Parathyroid adenoma (tissue), 2 donors: ENCODE data around the gene ASRGL1.
"Not testable (repeated sequence)": the region's sequence is repeated elsewhere in the genome, so short reads cannot be mapped to it uniquely, and the experiment has no call there.

Experiments
- H2AFZ ChIP-seq: fragments of 300-600 bp; sonication (generic); one replicate; pipeline ENCODE4 v1.7.0; 2017; ENCODE audit warnings: antibody characterized with exemption, mild to moderate bottlenecking
- H3K27ac ChIP-seq: fragments of 300-600 bp; sonication (generic); one replicate; pipeline ENCODE4 v1.7.0; 2017
- H3K27me3 ChIP-seq: fragments of 300-600 bp; sonication (generic); one replicate; pipeline ENCODE4 v1.7.0; 2017; ENCODE audit warnings: low read length; ENCODE audit not compliant: control insufficient read depth, insufficient read depth
- H3K36me3 ChIP-seq: fragments of 300-600 bp; sonication (generic); one replicate; pipeline ENCODE4 v1.7.0; 2017; ENCODE audit warnings: low read length; ENCODE audit not compliant: control insufficient read depth, insufficient read depth
- H3K4me1 ChIP-seq: fragments of 300-600 bp; sonication (generic); one replicate; pipeline ENCODE4 v1.7.0; 2017; ENCODE audit warnings: control low read depth
- H3K4me2 ChIP-seq: fragments of 300-600 bp; sonication (generic); one replicate; pipeline ENCODE4 v1.7.0; 2017; ENCODE audit warnings: low read length
- H3K4me3 ChIP-seq: fragments of 300-600 bp; sonication (generic); one replicate; pipeline ENCODE4 v1.7.0; 2017; ENCODE audit warnings: low read depth, low read length
- H3K79me2 ChIP-seq: fragments of 300-600 bp; sonication (generic); one replicate; pipeline ENCODE4 v1.7.0; 2017; ENCODE audit warnings: control low read depth
- H3K9ac ChIP-seq: fragments of 300-600 bp; sonication (generic); one replicate; pipeline ENCODE4 v1.7.0; 2017; ENCODE audit warnings: mild to moderate bottlenecking
- H3K9me3 ChIP-seq: fragments of 300-600 bp; sonication (generic); one replicate; pipeline ENCODE4 v1.7.0; 2017; ENCODE audit warnings: low read length; ENCODE audit not compliant: control insufficient read depth
- TF ChIP-seq, protein P1 (sequence below): fragments of 300-600 bp; sonication (generic); IDR thresholded peaks from one replicate; pipeline ENCODE4 v1.7.0; 2017; ENCODE audit warnings: antibody characterized with exemption, mild to moderate bottlenecking
- donor health status: primary hyperparathyroidism.

The ASRGL1 gene

GRCh38 chr11:62327541-62327940 lies 9.7 kb upstream of the ASRGL1 start:
- H2AFZ ChIP-seq, result not testable (repeated sequence)

DNA sequence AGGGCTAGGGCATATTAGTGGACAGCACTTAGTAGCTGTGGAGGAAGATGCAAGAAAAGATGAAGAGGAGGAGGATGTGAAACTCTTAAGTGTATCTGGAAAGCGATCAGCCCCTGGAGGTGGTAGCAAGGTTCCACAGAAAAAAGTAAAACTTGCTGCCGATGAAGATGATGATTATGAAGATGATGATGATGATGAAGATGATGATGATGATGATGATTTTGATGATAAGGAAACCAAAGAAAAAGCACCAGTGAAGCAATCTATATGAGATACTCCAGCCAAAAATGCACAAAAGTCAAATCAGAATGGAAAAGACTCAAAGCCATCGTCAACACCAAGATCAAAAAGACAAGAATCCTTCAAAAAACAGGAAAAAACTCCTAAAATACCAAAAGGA lies 6.0 kb upstream of the ASRGL1 start:
- not testable (repeated sequence) for H3K4me3 ChIP-seq, H3K27me3 ChIP-seq, H3K27ac ChIP-seq, H3K9ac ChIP-seq, H3K9me3 ChIP-seq, H3K4me1 ChIP-seq, H3K4me2 ChIP-seq, H3K36me3 ChIP-seq, H2AFZ ChIP-seq, H3K79me2 ChIP-seq

More at GRCh38 chr11:62327541-62327940, 9.7 kb upstream of the ASRGL1 start:
- not testable (repeated sequence) for H3K36me3 ChIP-seq, H3K27ac ChIP-seq, H3K79me2 ChIP-seq, H3K4me3 ChIP-seq, H3K9me3 ChIP-seq, H3K27me3 ChIP-seq, H3K4me1 ChIP-seq, H3K9ac ChIP-seq, H3K4me2 ChIP-seq

DNA sequence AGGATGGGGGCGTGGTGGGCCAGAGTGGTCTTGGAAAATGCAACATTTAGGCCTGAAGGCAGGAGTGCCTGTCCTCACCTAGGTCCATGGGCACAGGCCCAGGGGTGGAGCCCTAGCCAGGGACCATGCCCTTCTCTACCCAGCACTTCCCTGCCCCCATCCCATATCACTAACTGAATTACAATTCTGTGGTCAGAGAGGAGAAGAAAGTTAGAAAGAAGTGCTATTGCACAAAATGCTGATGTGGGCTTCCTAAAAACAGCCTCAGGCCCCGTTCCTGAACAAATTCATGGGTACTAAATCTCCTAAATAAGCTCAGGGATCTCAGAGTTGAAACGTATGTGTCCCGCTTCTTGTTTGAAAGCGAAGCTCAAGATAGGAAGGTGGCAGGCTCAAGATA lies 3.5 kb upstream of the ASRGL1 start:
- no peak overlapping the region for H3K4me3 ChIP-seq
- no peaks in the 10 kb centered on the region for H3K27me3 ChIP-seq
- no peaks in the 10 kb centered on the region for H3K9me3 ChIP-seq
- H3K79me2 ChIP-seq, result no peaks in the 10 kb centered on the region
- no peaks in the 10 kb centered on the region for H3K4me1 ChIP-seq
- no peak overlapping the region for H3K4me2 ChIP-seq
- H2AFZ ChIP-seq, result no peak overlapping the region
- no peaks in the 10 kb centered on the region for H3K36me3 ChIP-seq
- no peak overlapping the region for H3K27ac ChIP-seq
- no peak overlapping the region for H3K9ac ChIP-seq
- TF ChIP-seq, protein P1, sequence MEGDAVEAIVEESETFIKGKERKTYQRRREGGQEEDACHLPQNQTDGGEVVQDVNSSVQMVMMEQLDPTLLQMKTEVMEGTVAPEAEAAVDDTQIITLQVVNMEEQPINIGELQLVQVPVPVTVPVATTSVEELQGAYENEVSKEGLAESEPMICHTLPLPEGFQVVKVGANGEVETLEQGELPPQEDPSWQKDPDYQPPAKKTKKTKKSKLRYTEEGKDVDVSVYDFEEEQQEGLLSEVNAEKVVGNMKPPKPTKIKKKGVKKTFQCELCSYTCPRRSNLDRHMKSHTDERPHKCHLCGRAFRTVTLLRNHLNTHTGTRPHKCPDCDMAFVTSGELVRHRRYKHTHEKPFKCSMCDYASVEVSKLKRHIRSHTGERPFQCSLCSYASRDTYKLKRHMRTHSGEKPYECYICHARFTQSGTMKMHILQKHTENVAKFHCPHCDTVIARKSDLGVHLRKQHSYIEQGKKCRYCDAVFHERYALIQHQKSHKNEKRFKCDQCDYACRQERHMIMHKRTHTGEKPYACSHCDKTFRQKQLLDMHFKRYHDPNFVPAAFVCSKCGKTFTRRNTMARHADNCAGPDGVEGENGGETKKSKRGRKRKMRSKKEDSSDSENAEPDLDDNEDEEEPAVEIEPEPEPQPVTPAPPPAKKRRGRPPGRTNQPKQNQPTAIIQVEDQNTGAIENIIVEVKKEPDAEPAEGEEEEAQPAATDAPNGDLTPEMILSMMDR, result no peak

- not testable (repeated sequence) for H3K9ac ChIP-seq, H3K27ac ChIP-seq, H3K36me3 ChIP-seq, H3K27me3 ChIP-seq, H3K79me2 ChIP-seq, H3K4me1 ChIP-seq, H3K9me3 ChIP-seq
- Histone ChIP-seq H3K4me2 (peak overlapping the region; percentile 79), H3K4me3 (peak overlapping the region; percentile 62), H2AFZ (peak overlapping the region; percentile 87)
Measured at GRCh38 chr11:62336949-62337302, 322 bp upstream of the ASRGL1 start.

- Histone ChIP-seq H2AFZ (peak overlapping the region; percentile 87), H3K79me2 (no peaks in the 10 kb centered on the region), H3K27me3 (no peaks in the 10 kb centered on the region), H3K4me3 (peak overlapping the region; percentile 62), H3K9ac (no peak overlapping the region), H3K9me3 (no peaks in the 10 kb centered on the region), H3K27ac (no peak overlapping the region), H3K4me1 (no peaks in the 10 kb centered on the region), H3K4me2 (peak overlapping the region; percentile 79), H3K36me3 (no peaks in the 10 kb centered on the region)
- TF ChIP-seq, protein P1, result no peak
Measured at GRCh38 chr11:62338218-62338617, 970 bp downstream of the ASRGL1 start.

DNA sequence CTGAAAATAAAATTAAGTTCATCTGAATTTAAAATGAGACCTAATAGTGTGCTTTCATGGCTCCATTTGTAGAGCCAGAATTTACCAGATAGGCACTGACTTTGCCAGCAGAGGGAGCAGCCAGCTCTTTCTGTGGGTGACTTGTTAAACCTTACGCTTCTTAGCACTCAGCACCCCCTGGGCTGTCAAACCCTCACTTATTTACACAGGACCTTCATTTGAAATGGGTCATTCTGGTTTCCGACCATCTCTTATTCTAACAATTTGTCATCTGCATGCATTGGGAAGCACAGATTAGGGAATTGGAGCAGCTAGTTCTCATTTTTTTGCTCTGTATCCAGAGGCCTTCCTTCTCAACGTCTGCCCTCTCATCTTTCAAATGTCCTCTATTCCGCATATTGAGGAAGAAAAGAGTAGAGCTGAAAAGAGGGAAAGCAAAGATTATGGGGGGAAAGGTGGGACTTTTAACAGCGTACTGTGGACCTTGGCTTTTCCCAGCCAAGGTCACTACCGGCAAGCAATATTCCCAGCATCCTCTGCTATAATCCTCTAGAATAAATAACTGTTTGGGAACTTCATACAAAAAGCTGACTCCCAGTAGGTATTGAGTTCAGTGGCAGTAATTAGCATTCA lies 3.1 kb downstream of the ASRGL1 start:
- no peak overlapping the region for H3K4me3 ChIP-seq
- no peaks in the 10 kb centered on the region for H3K27me3 ChIP-seq
- H3K9ac ChIP-seq, result no peak overlapping the region
- no peak overlapping the region for H2AFZ ChIP-seq
- H3K4me2 ChIP-seq, result no peak overlapping the region
- H3K4me1 ChIP-seq, result no peaks in the 10 kb centered on the region
- H3K27ac ChIP-seq, result no peak overlapping the region
- TF ChIP-seq, protein P1, result peak; percentile 34
- no peaks in the 10 kb centered on the region for H3K79me2 ChIP-seq
- no peaks in the 10 kb centered on the region for H3K36me3 ChIP-seq
- H3K9me3 ChIP-seq, result no peaks in the 10 kb centered on the region
